ENCODE data around the gene RASL11A. TPM values are rescaled to one million over a fixed set of nuclear protein-coding genes. Genes with fewer than 3 reads are reported as not detected.
"Not testable (repeated sequence)": the region's sequence is repeated elsewhere in the genome, so short reads cannot be mapped to it uniquely, and the experiment has no call there.

The RASL11A gene
- total RNA-seq, 1 donor from 2014 or later = 4.6 TPM

- DNase-seq = no peak
Measured at GRCh38 chr13:27269114-27269665, 1.4 kb upstream of the RASL11A start.

- DNase-seq = no peak
Measured at GRCh38 chr13:27271570-27272096, 1.0 kb downstream of the RASL11A start.

- DNase-seq = no peak
Measured at GRCh38 chr13:27273658-27274425, 3.2 kb downstream of the RASL11A start.

GRCh38 chr13:27274631-27275030 lies 4.0 kb downstream of the RASL11A start:
- DNase-seq = no peak

- no peak for DNase-seq
Measured at GRCh38 chr13:27276188-27276587, 5.6 kb downstream of the RASL11A start.

- no peak for DNase-seq
Measured at GRCh38 chr13:27279506-27279905, 8.9 kb downstream of the RASL11A start.

GRCh38 chr13:27280009-27280656 lies 9.5 kb downstream of the RASL11A start:
- DNase-seq = no peak

- DNase-seq = no peak
Measured at GRCh38 chr13:27280841-27281240, 10.2 kb downstream of the RASL11A start.

GRCh38 chr13:27281420-27281819 lies 10.8 kb downstream of the RASL11A start:
- no peak for DNase-seq

GRCh38 chr13:27283906-27284493 lies 13.4 kb downstream of the RASL11A start:
- no peak for DNase-seq

GRCh38 chr13:27288392-27288791 lies 17.8 kb downstream of the RASL11A start:
- DNase-seq = no peak

GRCh38 chr13:27289011-27289665 lies 18.5 kb downstream of the RASL11A start:
- no peak for DNase-seq

- no peak for DNase-seq
Measured at GRCh38 chr13:27290715-27291114, 20.1 kb downstream of the RASL11A start.

GRCh38 chr13:27291967-27292366 lies 21.3 kb downstream of the RASL11A start:
- DNase-seq = not testable (repeated sequence)

GRCh38 chr13:27293076-27293691 lies 22.6 kb downstream of the RASL11A start:
- DNase-seq = no peak

- DNase-seq = no peak
Measured at GRCh38 chr13:27293873-27294515, 23.4 kb downstream of the RASL11A start.

- DNase-seq = no peak
Measured at GRCh38 chr13:27295096-27295495, 24.5 kb downstream of the RASL11A start.

- DNase-seq = no peak
Measured at GRCh38 chr13:27295660-27296059, 25.0 kb downstream of the RASL11A start.

- DNase-seq = no peak
Measured at GRCh38 chr13:27296496-27296895, 25.9 kb downstream of the RASL11A start.

- no peak for DNase-seq
Measured at GRCh38 chr13:27298849-27299248, 28.2 kb downstream of the RASL11A start.

- not testable (repeated sequence) for DNase-seq
Measured at GRCh38 chr13:27300406-27300805, 29.8 kb downstream of the RASL11A start.

All from skin of body (tissue), 2 donors.